ENCODE data around the gene AP4M1. TPM values are rescaled to one million over a fixed set of nuclear protein-coding genes. Genes with fewer than 3 reads are reported as not detected.

AP4M1 gene
- total and polyA plus RNA-seq, 7 donors, result 8.8 to 19.2 (median 12.0) TPM

DNA sequence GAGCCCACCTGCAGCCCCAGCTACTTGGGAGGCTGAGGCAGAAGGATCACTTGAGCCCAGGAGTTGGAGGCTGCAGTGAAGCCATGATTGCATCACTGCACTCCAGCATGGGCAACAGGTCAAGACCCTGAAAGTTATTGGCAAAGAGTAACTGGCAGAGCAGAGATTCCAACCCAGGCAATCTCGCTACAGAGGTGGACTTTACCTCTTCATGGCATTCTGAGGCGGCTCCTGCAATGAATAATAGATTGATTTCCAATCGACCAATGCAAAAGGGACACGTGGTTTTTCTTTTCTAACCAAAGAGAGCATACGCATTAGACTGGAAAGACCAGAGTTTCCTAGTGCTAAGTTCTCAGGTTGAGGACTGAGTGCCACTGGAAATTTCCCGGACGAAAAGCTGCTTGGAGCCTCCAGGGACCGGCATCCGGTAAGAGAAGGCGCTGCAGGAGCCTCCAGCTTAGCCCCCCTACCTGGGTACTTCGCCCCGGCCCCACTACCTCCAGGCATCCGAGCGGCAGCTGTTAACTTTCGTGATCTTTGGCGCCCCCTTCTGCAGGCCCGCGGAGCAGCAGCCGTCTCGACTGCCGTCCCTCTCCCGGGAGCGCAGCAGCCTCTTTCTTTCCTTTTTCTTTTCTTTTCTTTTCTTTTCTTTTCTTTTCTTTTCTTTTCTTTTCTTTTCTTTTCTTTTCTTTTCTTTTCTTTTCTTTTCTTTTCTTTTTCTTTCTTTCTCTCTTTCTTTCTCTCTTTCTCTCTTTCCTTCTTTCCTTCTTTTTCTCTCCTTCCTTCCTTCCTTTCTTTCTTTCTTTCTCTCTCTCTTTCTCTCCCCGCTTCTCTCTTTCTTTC lies 29.4 kb downstream of the AP4M1 start:
- Histone ChIP-seq H3K27me3 (ENCODE audit: insufficient read depth in 3 of 3, low read length in 2 of 3) (no peaks in the 10 kb centered on the region), H3K36me3 (ENCODE audit: insufficient read depth in 1 of 2, low read depth in 1 of 2) (no peaks in the 10 kb centered on the region), H3K4me1 (peaks cover 12% of the 10 kb centered on the region), H3K27ac (no peak overlapping the region), H3K9me3 (no peaks in the 10 kb centered on the region), H3K4me3 (peak overlapping the region; percentile 12)
- WGBS, 3 donors, result 13 to 14% (median 14%) methylated on average over 24 of the region's 24 CpGs
- DNase-seq (peak; percentile 75 to 88), ATAC-seq (no peak)
- intact Hi-C loops (cut with DNase I), result no loop called here
- TF ChIP-seq, protein P1, sequence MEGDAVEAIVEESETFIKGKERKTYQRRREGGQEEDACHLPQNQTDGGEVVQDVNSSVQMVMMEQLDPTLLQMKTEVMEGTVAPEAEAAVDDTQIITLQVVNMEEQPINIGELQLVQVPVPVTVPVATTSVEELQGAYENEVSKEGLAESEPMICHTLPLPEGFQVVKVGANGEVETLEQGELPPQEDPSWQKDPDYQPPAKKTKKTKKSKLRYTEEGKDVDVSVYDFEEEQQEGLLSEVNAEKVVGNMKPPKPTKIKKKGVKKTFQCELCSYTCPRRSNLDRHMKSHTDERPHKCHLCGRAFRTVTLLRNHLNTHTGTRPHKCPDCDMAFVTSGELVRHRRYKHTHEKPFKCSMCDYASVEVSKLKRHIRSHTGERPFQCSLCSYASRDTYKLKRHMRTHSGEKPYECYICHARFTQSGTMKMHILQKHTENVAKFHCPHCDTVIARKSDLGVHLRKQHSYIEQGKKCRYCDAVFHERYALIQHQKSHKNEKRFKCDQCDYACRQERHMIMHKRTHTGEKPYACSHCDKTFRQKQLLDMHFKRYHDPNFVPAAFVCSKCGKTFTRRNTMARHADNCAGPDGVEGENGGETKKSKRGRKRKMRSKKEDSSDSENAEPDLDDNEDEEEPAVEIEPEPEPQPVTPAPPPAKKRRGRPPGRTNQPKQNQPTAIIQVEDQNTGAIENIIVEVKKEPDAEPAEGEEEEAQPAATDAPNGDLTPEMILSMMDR (IDR thresholded peaks at IDR 0.05), result peak; percentile 80

DNA sequence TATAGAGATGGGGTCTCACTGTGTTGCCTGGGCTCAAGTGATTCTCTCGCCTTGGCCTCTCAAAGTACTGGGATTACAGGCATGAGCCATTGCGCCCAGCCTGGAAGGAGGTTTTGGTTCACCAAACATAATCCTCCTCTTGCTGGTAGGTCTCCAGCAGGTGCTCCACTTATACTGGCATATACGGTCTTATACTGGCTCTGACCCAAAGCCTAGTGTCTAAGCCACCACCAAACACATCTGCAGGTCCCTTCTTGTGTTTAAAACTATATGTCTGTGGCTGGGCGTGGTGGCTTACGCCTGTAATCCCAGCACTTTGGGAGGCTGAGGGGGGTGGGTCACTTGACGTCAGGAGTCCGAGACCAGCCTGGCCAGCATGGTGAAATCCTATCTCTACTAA lies 30.7 kb downstream of the AP4M1 start:
- WGBS, 3 donors, result 63 to 68% (median 64%) methylated on average over 7 of the region's 7 CpGs
- no peaks in the 10 kb centered on the region for H3K9me3 ChIP-seq
- no peak for DNase-seq

DNA sequence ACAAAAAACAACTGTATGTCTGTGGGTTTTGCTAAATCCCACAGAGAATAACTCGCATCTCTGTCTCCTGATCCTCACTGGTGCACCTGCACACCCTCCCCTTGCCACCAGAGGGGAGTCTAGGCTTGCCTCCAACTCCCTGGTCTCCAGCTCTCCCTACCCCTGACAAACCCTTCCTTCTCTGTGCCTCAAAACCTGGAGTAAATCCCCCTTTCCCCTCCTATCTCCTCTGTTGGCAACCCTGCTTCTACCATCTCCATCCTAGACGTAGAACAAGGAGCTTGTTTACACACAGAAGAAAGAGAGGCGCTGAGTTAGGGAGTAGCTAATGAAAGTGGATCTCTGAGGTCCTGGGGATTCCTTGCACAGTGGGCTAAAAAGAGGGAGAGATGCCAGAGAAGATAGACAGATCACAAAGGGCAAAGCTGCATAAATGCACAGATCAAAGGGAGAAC lies 31.3 kb downstream of the AP4M1 start:
- Histone ChIP-seq H3K27ac (no peak overlapping the region), H3K9me3 (no peaks in the 10 kb centered on the region), H3K36me3 (ENCODE audit: insufficient read depth in 1 of 2, low read depth in 1 of 2) (no peaks in the 10 kb centered on the region), H3K27me3 (ENCODE audit: insufficient read depth in 3 of 3, low read length in 2 of 3) (no peaks in the 10 kb centered on the region), H3K4me3 (no peak overlapping the region), H3K4me1 (peaks cover 6% of the 10 kb centered on the region)
- TF ChIP-seq, protein P1 (IDR thresholded peaks at IDR 0.05), result peak; percentile 63
- intact Hi-C loops (cut with DNase I), result no loop called here
- WGBS, 3 donors, result 19 to 31% (median 26%) methylated on average over 3 of the region's 3 CpGs
- DNase-seq, result no peak
- ATAC-seq, result peak; percentile 50 to 74 (median 60)

More for the DNA sequence above, 30.7 kb downstream of the AP4M1 start:
- Histone ChIP-seq H3K27me3 (ENCODE audit: insufficient read depth in 3 of 3, low read length in 2 of 3) (no peaks in the 10 kb centered on the region), H3K36me3 (ENCODE audit: insufficient read depth in 1 of 2, low read depth in 1 of 2) (no peaks in the 10 kb centered on the region), H3K4me3 (no peak overlapping the region), H3K27ac (no peak overlapping the region), H3K4me1 (peaks cover 7% of the 10 kb centered on the region)
- no peak for ATAC-seq
- intact Hi-C loops (cut with DNase I), result no loop called here
- TF ChIP-seq, protein P1 (IDR thresholded peaks at IDR 0.05), result no peak

DNA sequence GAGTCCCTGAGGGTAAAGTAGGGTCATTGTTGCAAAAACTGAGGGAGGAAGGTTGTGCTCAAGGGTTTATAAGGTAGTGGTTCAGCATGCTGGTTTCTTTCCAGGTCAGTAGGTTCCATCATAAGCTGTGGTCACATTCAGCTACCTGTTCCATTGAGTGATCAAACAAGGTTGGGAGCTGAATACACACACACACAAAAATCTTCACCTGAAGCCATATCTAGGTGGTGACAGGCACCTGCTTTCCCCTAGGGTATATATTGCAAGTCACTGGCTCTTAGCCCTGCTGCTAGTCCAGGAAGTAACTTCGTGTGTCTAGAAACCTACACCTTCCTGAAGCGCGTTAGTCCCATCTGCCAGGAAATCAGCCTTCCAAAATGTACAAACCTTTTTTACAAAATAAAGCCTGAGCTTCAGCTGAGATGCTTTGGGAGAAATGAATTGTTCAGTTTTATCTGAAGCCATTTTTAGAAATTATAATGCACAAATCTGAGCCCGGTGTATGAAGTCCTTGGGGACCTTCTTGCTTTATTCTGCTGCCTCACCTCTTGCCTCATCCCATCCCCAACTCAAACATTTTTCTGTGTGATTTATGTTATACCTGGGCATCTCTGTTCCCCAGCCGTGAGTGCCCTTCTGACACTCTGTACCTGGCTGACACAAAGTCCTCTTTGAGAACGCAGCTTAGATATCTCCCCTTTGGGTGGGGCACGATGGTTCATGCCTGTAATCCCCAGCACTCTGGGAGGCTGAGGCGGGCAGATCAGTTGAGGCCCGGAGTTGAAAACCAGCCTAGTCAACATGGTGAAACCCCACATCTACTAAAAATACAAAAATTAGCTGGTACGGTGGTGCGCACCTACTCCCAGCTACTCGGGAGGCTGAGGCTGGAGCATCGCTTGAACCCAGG lies 36.7 kb downstream of the AP4M1 start:
- DNase-seq (no peak), ATAC-seq (no peak)
- intact Hi-C loops (cut with DNase I), result no loop called here

More for the DNA sequence above, 36.7 kb downstream of the AP4M1 start:
- Histone ChIP-seq H3K4me1 (no peaks in the 10 kb centered on the region), H3K36me3 (ENCODE audit: insufficient read depth in 1 of 2, low read depth in 1 of 2) (no peaks in the 10 kb centered on the region), H3K4me3 (no peak overlapping the region), H3K9me3 (no peaks in the 10 kb centered on the region), H3K27me3 (ENCODE audit: insufficient read depth in 3 of 3, low read length in 2 of 3) (no peaks in the 10 kb centered on the region), H3K27ac (no peak overlapping the region)
- TF ChIP-seq, protein P1 (IDR thresholded peaks at IDR 0.05), result no peak
- WGBS, 3 donors, result 74 to 78% (median 75%) methylated on average over 13 of the region's 13 CpGs
